Esophagus muscularis mucosa (tissue), 3 donors: ENCODE measurements around the gene SIRT2.

Source experiments
- EP300 ChIP-seq: sonication (generic); formaldehyde crosslinking; IDR thresholded peaks from one replicate; pipeline ENCODE4 v1.6.1; 2017; ENCODE audit warnings: antibody characterized with exemption
- TF ChIP-seq, protein P1 (sequence below), 3 experiments: fragments of 200-600 bp in 2 of 3; fragments of 450-650 bp in 1 of 3; sonication (generic) in 2 of 3; IDR thresholded peaks; one replicate each; pipeline ENCODE4 v1.5.1; 2017 to 2019; ENCODE audit warnings: antibody characterized with exemption in 3 of 3, mild to moderate bottlenecking in 2 of 3, moderate library complexity in 1 of 3

DNA sequence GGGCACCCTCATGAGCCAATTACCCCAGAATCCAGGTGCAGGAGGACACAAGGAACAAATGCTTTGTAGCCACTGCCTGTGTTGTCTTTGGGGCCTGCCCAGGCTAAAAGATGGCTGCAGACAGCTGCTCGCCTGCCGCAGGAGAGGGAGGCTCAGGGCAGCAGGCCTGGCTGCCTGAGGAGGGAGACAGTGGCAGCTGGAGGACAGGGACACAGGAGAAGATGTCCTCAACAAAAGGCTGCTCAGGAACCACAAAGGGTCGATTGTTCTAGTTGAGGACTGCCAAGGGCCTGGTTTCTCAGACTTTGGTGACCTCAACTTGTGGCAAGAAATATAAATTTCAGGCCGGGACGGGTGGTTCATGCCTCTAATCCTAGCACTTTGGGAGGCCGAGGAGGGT, 7.6 kb downstream of the SIRT2 start:
- TF ChIP-seq, protein P1, sequence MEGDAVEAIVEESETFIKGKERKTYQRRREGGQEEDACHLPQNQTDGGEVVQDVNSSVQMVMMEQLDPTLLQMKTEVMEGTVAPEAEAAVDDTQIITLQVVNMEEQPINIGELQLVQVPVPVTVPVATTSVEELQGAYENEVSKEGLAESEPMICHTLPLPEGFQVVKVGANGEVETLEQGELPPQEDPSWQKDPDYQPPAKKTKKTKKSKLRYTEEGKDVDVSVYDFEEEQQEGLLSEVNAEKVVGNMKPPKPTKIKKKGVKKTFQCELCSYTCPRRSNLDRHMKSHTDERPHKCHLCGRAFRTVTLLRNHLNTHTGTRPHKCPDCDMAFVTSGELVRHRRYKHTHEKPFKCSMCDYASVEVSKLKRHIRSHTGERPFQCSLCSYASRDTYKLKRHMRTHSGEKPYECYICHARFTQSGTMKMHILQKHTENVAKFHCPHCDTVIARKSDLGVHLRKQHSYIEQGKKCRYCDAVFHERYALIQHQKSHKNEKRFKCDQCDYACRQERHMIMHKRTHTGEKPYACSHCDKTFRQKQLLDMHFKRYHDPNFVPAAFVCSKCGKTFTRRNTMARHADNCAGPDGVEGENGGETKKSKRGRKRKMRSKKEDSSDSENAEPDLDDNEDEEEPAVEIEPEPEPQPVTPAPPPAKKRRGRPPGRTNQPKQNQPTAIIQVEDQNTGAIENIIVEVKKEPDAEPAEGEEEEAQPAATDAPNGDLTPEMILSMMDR (IDR thresholded peaks at IDR 0.05) = no peak
- TF ChIP-seq EP300 = no peak
